Epithelial cell of esophagus (primary cell): ENCODE measurements around the gene TTF1.

Source experiments
- DNase-seq: peaks from one replicate; pipeline ENCODE4 v3.0.0; 2010; ENCODE audit warnings: low read depth
- H3K4me3 ChIP-seq: 2 replicates; pipeline ENCODE4 v1.5.1; 2011; ENCODE audit warnings: mild to moderate bottlenecking, low read length, control low read depth
- CTCF ChIP-seq: IDR thresholded peaks from 2 replicates; pipeline ENCODE4 v1.5.1; 2011; ENCODE audit warnings: low read depth, mild to moderate bottlenecking, low read length, control low read depth, inconsistent platforms; ENCODE audit not compliant: insufficient read depth; ENCODE audit errors: missing control alignments

Gene TTF1

DNA sequence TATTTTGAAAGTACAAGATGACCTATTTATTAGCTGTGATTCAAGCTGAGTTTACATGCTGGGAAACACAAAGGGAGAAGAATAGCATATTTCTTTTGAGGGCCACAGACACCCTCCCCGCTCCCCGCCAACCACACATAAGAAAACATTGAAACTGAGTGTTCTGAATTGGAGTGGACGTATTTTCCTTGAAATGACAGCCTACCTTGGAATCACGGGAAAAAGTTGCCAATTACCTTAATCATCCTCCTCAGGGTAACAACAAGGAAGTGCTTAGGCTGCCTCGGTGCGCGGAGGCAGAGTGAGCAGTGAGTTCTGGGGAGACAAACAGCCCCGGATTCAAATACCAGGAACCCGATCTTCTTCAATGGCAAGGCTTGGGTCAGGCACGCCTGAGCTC lies 34.8 kb upstream of the TTF1 start:
- peak; percentile 16 for DNase-seq
- no peak overlapping the region for H3K4me3 ChIP-seq
- TF ChIP-seq CTCF = no peak

DNA sequence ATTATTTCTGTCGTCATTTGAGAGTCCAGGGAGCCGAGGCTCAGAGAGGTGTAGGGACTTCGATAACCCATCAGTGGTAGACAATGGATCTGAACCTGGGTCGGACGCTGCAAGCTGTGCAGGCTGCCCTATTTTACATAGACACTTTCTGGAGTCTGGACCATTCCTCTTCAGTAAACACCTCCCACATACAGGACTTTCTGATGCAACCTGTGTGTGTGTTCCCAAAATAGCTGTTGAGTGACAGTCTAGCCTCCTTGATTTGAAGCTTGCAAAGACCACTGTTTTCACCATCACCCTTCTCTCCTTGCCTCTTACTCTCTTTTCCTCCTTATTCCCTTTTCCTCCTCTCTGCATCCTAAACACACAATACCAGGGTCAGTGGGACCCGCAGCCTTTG lies 34.1 kb upstream of the TTF1 start:
- TF ChIP-seq CTCF = no peak
- DNase-seq = no peak
- no peak overlapping the region for H3K4me3 ChIP-seq

- DNase-seq = peak; percentile 68
- no peak overlapping the region for H3K4me3 ChIP-seq
- TF ChIP-seq CTCF = no peak
Measured at GRCh38 chr9:132439153-132439552, 32.5 kb upstream of the TTF1 start.

GRCh38 chr9:132434881-132435280 lies 28.2 kb upstream of the TTF1 start:
- no peak for TF ChIP-seq CTCF

DNA sequence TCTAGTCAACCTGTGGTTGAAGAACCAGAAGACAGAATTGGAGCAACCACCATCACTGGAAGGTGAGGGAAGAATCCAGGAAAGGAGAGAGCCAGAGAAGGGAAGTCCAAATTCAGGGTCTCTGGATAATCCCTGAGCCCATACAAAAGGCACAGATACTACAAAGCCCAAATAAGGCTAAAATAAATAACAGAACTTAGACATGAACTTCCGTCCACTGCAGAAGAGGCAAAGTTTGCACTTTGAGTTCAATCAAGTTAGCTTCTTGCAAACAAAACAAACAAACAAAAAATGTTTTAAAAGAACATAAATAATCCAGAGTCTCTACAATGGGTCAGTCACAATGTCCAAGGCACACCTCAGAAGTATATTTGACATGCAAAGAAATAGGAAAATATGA lies 24.4 kb upstream of the TTF1 start:
- no peak for TF ChIP-seq CTCF
- no peak for DNase-seq
- H3K4me3 ChIP-seq = no peak overlapping the region

More at GRCh38 chr9:132434881-132435280, 28.2 kb upstream of the TTF1 start:
- no peak for DNase-seq
- no peak overlapping the region for H3K4me3 ChIP-seq

- no peak for DNase-seq
- no peak for TF ChIP-seq CTCF
- no peak overlapping the region for H3K4me3 ChIP-seq
Measured at GRCh38 chr9:132426639-132427414, 20.2 kb upstream of the TTF1 start.

DNA sequence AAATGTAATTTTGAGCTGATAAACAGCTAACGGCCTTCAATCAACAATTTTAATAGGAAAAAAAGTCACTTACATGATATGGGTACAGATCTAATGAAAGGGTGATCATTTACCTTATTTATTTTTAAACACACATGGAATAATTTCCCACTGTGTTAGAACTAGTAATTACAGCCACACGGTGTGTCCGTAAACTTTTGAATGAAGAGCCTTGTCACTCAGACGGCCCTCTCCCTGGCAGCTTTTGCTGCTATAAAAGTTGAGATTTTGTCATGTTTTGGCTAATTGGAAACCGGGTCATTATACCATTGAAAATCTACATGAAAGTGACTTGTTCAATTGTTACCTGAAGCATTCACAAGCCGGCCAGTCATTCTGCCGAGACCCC lies 19.0 kb upstream of the TTF1 start:
- no peak overlapping the region for H3K4me3 ChIP-seq
- no peak for TF ChIP-seq CTCF
- DNase-seq = no peak
